Body of pancreas (tissue), 4 donors: Measurements from ENCODE around the gene TBC1D4. TPM values are rescaled to one million over a fixed set of nuclear protein-coding genes. Genes with fewer than 3 reads are reported as not detected.

ENCODE experiments used
- ATAC-seq: fragments of 150-250 bp; one replicate; pipeline ENCODE4 v1.9.1; 2016
- DNase-seq, 4 donors: peaks; one replicate each; pipeline ENCODE4 v3.0.0-alpha.2; 2019
- H3K27ac ChIP-seq, 4 donors: fragments of 200-600 bp; sonication (generic); 1 replicate in 3 of 4; 2 replicates in 1 of 4; pipeline versions ENCODE4 v1.5.1 to v1.6.1; 2016 to 2019; ENCODE audit warnings: mild to moderate bottlenecking in 1 of 4, mixed read lengths in 1 of 4, moderate library complexity in 1 of 4
- H3K27me3 ChIP-seq, 2 donors: fragments of 200-600 bp; sonication (generic); one replicate each; pipeline ENCODE4 v1.6.0; 2016; ENCODE audit warnings: mild to moderate bottlenecking in 1 of 2
- H3K36me3 ChIP-seq, 2 donors: fragments of 200-600 bp; sonication (generic); replicated peaks in 1 of 2; 2 replicates each; pipeline ENCODE4 v1.5.1; 2016; ENCODE audit warnings: low read depth in 2 of 2; ENCODE audit not compliant: insufficient read depth in 1 of 2
- H3K4me1 ChIP-seq: fragments of 200-600 bp; sonication (generic); one replicate; pipeline ENCODE4 v1.6.0; 2016
- H3K4me3 ChIP-seq, 2 donors: fragments of 200-600 bp; sonication (generic); 1 replicate in 1 of 2; 2 replicates in 1 of 2; pipeline ENCODE4 v1.5.1; 2016 to 2019
- H3K9me3 ChIP-seq, 3 donors: fragments of 200-600 bp; sonication (generic); 1 replicate in 2 of 3; 2 replicates in 1 of 3; pipeline ENCODE4 v1.5.1; 2016
- POLR2A ChIP-seq, 3 donors: fragments of 450-650 bp; IDR thresholded peaks; one replicate each; pipeline ENCODE4 v1.6.1; 2016; ENCODE audit warnings: antibody characterized with exemption in 3 of 3, mild to moderate bottlenecking in 2 of 3
- WGBS, 2 donors: methylation state at CpG; one replicate each; pipeline ENCODE4 v1.1.5; 2017; 5-methylcytosine and 5-hydroxymethylcytosine counted together
- intact Hi-C: fragments of 100-400 bp; cut with DNase I; formaldehyde crosslinking; loops from one replicate; pipeline ENCODE4 v1.15.1; 2023
- total RNA-seq, 2 donors: library from RNA; depleted of rRNA; stranded (reverse); fragments of >200 nt; gene quantifications; one replicate each; pipeline ENCODE4 v1.1.0, GENCODE V29; 2016
- TF ChIP-seq, protein P1 (sequence below), 7 experiments: fragments of 450-650 bp in 4 of 7; fragments of 200-600 bp in 3 of 7; sonication (generic) in 3 of 7; IDR thresholded peaks; one replicate each; pipeline ENCODE4 v1.5.1; 2016 to 2019; ENCODE audit warnings: antibody characterized with exemption in 7 of 7

Gene TBC1D4
- total RNA-seq, 2 donors from 2014 or later = 28.3 to 29.7 TPM

DNA sequence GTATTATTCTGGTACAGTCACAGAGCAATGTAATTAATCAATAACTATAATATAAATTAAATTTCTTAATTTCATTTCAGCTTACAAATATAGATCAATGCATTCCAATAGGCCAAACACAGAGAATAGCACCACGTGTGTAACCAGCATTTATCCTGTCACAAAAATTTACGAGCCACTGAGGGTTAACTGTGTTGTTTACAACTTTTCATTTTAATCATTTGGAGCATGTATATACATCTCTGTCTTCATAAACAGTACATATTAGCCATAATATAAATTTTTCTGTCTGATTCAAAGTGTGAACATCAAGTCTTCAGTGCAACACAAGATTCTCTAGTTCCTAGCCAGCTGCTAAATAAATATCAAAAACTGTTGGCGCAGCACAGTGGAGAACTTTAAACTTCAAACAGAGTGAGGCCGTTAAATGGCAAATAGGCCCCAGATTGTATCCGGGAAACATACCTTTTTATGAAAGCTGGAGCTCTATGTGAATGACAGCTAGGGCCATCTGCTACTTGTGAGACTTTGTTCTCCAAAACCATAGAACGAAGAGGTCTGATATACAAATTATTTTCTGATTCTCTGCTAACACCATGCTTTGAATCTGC is 105.1 kb downstream of the TBC1D4 start:
- intact Hi-C loops = no loop called here
- TF ChIP-seq, protein P1, sequence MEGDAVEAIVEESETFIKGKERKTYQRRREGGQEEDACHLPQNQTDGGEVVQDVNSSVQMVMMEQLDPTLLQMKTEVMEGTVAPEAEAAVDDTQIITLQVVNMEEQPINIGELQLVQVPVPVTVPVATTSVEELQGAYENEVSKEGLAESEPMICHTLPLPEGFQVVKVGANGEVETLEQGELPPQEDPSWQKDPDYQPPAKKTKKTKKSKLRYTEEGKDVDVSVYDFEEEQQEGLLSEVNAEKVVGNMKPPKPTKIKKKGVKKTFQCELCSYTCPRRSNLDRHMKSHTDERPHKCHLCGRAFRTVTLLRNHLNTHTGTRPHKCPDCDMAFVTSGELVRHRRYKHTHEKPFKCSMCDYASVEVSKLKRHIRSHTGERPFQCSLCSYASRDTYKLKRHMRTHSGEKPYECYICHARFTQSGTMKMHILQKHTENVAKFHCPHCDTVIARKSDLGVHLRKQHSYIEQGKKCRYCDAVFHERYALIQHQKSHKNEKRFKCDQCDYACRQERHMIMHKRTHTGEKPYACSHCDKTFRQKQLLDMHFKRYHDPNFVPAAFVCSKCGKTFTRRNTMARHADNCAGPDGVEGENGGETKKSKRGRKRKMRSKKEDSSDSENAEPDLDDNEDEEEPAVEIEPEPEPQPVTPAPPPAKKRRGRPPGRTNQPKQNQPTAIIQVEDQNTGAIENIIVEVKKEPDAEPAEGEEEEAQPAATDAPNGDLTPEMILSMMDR (IDR thresholded peaks at IDR 0.05) = no peak
- TF ChIP-seq POLR2A (IDR thresholded peaks at IDR 0.05) = no peak
- WGBS, 2 donors = 73 to 75% methylated on average over 6 of the region's 6 CpGs
- ATAC-seq = no peak
- no peaks in the 10 kb centered on the region for H3K4me1 ChIP-seq
- H3K27me3 ChIP-seq = no peaks in the 10 kb centered on the region
- H3K4me3 ChIP-seq = no peak overlapping the region
- no peak overlapping the region for H3K27ac ChIP-seq
- H3K36me3 ChIP-seq = no peaks in the 10 kb centered on the region
- no peaks in the 10 kb centered on the region for H3K9me3 ChIP-seq
- DNase-seq = no peak

DNA sequence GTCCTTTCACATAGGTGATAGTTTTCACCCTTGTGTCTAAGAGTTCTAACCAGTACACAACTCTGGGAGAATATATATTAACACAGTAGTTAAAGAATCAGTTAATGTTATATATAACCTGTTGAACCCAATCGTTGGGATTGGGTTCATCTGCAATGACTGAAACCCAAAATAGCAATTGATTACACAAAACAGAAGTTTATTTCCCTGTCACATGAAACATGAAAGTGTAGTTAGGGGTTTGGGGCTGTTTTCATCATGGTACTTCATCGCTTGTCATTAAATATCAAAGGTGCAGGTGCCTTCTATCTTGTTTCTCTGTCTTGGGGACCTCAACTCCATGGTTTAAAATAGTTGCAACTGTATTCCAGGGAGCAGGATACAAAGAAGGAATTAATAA is 106.6 kb downstream of the TBC1D4 start:
- Histone ChIP-seq H3K27ac (no peak overlapping the region), H3K4me1 (no peaks in the 10 kb centered on the region), H3K36me3 (no peaks in the 10 kb centered on the region), H3K4me3 (no peak overlapping the region), H3K27me3 (no peaks in the 10 kb centered on the region), H3K9me3 (no peaks in the 10 kb centered on the region)
- TF ChIP-seq, protein P1 (IDR thresholded peaks at IDR 0.05) = no peak
- no peak for TF ChIP-seq POLR2A (IDR thresholded peaks at IDR 0.05)
- DNase-seq (no peak), ATAC-seq (no peak)
- 76 to 79% methylated on average over 2 of the region's 2 CpGs for WGBS, 2 donors
- intact Hi-C loops = no loop called here

DNA sequence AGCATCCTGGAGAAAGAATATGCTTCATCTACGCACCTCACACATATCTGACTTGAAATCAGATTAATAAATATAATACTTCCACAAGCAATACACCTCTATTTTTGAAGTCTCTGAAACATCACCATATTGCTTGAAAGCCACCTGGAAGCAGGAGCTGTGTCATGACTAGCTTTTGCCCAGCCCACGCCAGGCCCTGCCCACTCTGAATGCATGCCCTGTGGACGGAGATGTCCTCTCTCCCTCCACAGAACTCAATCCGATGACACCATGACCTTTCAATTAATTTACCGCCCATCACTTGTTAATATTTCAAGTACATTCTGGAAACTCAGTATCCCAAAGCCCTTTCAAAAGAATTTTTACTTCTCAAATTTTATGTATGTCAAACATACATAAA is 108.0 kb downstream of the TBC1D4 start:
- no peak for DNase-seq
- intact Hi-C loops = loop anchor here (5.0 kb wide), 2 partner anchors 108 to 168 kb away; partner anchors contain the start of gene TBC1D4
- no peaks in the 10 kb centered on the region for H3K4me1 ChIP-seq
- 81 to 82% methylated on average over 5 of the region's 5 CpGs for WGBS, 2 donors
- no peaks in the 10 kb centered on the region for H3K27me3 ChIP-seq
- no peak for TF ChIP-seq POLR2A (IDR thresholded peaks at IDR 0.05)
- TF ChIP-seq, protein P1 (IDR thresholded peaks at IDR 0.05) = no peak
- no peak for ATAC-seq
- H3K36me3 ChIP-seq = no peaks in the 10 kb centered on the region
- H3K27ac ChIP-seq = no peak overlapping the region
- H3K9me3 ChIP-seq = no peaks in the 10 kb centered on the region
- no peak overlapping the region for H3K4me3 ChIP-seq

DNA sequence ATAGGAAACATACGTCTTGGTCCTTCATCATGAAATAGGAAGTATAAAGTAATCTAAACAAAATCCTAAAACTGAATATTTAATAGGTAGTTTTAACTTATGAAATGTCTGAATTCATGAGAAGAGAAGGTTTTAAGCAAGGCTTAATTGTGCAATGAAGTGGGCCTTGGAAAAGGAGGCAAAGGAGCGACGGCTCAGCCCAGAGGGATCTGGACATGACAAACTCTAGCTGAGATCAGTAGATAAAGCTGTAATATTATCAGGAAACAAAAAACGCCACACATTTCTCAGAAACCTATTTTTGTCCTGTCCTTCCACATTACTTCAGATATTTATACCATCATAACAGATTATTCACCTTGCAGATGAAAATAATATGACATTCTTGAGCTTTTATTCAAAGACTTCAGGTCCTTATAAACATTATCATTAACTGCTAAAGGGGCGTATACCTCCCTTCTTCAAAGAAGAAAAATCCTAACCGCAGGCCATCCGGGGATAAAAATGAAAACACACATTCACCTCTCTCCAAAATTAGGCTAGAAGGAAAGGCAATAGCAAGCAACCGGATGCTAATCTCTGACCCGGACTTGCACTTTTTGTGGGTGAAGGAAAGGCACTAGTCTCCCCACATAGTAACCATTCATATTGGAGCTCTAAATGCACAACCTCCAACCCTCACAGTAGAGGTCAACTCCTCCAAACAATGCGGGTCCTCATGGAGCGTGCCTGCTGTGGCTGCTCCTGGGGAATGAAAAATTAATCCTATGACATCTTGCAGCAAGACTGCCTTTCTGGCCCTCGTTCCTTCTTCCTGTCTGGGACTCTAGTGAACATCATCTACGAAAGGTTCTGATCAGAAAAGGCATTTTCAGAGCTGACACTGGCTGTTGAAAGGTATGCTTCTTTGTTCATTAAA is 108.8 kb downstream of the TBC1D4 start:
- Histone ChIP-seq H3K36me3 (no peaks in the 10 kb centered on the region), H3K27ac (peak overlapping the region in 1 of 4 donors; percentile 7), H3K4me3 (no peak overlapping the region), H3K27me3 (no peaks in the 10 kb centered on the region), H3K4me1 (no peaks in the 10 kb centered on the region), H3K9me3 (no peaks in the 10 kb centered on the region)
- WGBS, 2 donors = 58 to 63% methylated on average over 13 of the region's 13 CpGs
- DNase-seq = no peak
- ATAC-seq = peak; percentile 30
- TF ChIP-seq, protein P1 (IDR thresholded peaks at IDR 0.05) = no peak
- no peak for TF ChIP-seq POLR2A (IDR thresholded peaks at IDR 0.05)
- intact Hi-C loops = loop anchor here (5.0 kb wide), 2 partner anchors 109 to 169 kb away; partner anchors contain the start of gene TBC1D4
